C4-2B (cell line): ENCODE results near the gene HOXA6.

ENCODE experiments used
- H3K27ac ChIP-seq: fragments of 450-650 bp; 2 replicates; pipeline ENCODE4 v1.5.1; 2017
- ZFX ChIP-seq: fragments of 450-650 bp; IDR thresholded peaks from 2 replicates; pipeline ENCODE4 v1.6.1; 2017
- TF ChIP-seq, protein P1 (sequence below): fragments of 450-650 bp; conservative IDR thresholded peaks from 2 replicates; pipeline ENCODE4 v1.5.1; 2017; ENCODE audit warnings: mild to moderate bottlenecking

The HOXA6 gene

DNA sequence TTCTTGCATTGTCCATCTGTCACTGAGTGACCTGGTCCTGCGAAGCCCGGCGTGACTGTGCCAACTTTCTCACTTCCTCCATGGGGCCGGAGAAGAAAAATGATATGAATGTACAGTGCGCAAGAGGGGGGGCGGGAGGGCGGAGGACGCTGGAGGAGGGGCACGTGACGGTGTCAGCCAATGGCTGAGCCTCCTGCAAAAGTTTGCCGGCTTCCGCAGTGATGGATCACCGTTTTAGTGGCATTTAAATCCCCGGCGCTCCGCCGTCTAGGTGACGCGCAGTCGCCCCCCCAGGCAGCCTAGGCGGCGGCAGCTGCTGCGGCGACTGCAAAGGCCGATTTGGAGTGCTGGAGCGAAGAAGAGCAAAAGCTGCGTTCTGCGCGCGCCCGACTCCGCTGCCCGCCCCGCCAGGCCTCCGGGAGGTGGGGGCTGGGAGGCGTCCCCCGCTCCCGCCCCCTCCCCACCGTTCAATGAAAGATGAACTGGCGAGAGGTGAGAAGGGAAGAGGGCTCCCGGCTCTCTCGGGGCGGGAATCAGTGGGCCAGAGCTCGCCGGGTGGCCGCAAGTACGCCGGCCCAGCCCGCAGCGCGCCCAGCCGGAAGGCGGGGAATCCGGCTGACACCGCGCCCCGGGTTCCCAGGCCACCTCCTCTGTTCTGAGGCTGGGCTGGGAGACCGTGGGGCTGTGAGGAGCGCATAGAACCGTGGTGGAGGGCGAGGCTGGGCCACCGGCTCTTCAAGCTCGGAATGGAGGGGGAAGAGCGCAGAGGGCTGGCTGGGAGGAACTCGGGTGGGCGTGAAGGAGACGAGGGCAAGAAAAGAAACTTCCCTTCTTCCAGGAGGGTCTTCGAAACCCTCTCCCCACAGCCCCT lies 51.4 kb downstream of the HOXA6 start, which contains the start of gene HOXA1:
Gene HOXA1 (minus strand): TSS at position 104 of the 871 bp plus-strand sequence. CDS start 88 bp downstream, at position 16.
- TF ChIP-seq, protein P1, sequence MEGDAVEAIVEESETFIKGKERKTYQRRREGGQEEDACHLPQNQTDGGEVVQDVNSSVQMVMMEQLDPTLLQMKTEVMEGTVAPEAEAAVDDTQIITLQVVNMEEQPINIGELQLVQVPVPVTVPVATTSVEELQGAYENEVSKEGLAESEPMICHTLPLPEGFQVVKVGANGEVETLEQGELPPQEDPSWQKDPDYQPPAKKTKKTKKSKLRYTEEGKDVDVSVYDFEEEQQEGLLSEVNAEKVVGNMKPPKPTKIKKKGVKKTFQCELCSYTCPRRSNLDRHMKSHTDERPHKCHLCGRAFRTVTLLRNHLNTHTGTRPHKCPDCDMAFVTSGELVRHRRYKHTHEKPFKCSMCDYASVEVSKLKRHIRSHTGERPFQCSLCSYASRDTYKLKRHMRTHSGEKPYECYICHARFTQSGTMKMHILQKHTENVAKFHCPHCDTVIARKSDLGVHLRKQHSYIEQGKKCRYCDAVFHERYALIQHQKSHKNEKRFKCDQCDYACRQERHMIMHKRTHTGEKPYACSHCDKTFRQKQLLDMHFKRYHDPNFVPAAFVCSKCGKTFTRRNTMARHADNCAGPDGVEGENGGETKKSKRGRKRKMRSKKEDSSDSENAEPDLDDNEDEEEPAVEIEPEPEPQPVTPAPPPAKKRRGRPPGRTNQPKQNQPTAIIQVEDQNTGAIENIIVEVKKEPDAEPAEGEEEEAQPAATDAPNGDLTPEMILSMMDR, result no peak
- peak; percentile 23; the same call in 1 of the 2 replicates for TF ChIP-seq ZFX
- H3K27ac ChIP-seq, result peak within 1 kb of the TSS; percentile 55
